Activated T-helper 17 cell treated with anti-CD3 and anti-CD28 coated beads, Interleukin-2, amount 50 U/mL, for 72 hours (primary cell): ENCODE measurements around the gene STRIP1. TPM values are rescaled to one million over a fixed set of nuclear protein-coding genes. Genes with fewer than 3 reads are reported as not detected.

Experiments
- ATAC-seq: fragments of 150-1000 bp; cut with Tn5 transposase; replicated peaks from 2 replicates; pipeline ENCODE4 v1.10.0; 2021; ENCODE audit warnings: mild to moderate bottlenecking, moderate library complexity
- H3K27ac Mint-ChIP-seq: one replicate; pipeline ENCODE4 v1.8.0; 2022; ENCODE audit warnings: mixed read lengths
- H3K27me3 Mint-ChIP-seq: one replicate; pipeline ENCODE4 v1.8.0; 2022; ENCODE audit warnings: mixed read lengths
- H3K36me3 Mint-ChIP-seq: one replicate; pipeline ENCODE4 v1.8.0; 2022; ENCODE audit warnings: low read depth, mild to moderate bottlenecking, mixed read lengths
- H3K4me1 Mint-ChIP-seq: one replicate; pipeline ENCODE4 v1.8.0; 2022; ENCODE audit warnings: mixed read lengths
- H3K4me3 Mint-ChIP-seq: one replicate; pipeline ENCODE4 v1.8.0; 2022; ENCODE audit warnings: mild to moderate bottlenecking, mixed read lengths
- H3K9me3 Mint-ChIP-seq: one replicate; pipeline ENCODE4 v1.8.0; 2022; ENCODE audit warnings: mixed read lengths
- total RNA-seq, 2 donors: library from RNA; stranded (reverse); gene quantifications; one replicate each; pipeline ENCODE4 v1.2.3, GENCODE V29; 2022

The STRIP1 gene
- total RNA-seq, 2 donors from 2014 or later = 21.4 to 31.1 TPM

GRCh38 chr1:110002695-110003094 lies 31.7 kb upstream of the STRIP1 start:
- Mint-ChIP-seq H3K27me3 (no peaks in the 10 kb centered on the region), H3K36me3 (no peaks in the 10 kb centered on the region), H3K4me3 (peak overlapping the region; percentile 55), H3K4me1 (peaks cover 17% of the 10 kb centered on the region), H3K9me3 (no peaks in the 10 kb centered on the region), H3K27ac (peak overlapping the region; percentile 65)
- no peak for ATAC-seq

DNA sequence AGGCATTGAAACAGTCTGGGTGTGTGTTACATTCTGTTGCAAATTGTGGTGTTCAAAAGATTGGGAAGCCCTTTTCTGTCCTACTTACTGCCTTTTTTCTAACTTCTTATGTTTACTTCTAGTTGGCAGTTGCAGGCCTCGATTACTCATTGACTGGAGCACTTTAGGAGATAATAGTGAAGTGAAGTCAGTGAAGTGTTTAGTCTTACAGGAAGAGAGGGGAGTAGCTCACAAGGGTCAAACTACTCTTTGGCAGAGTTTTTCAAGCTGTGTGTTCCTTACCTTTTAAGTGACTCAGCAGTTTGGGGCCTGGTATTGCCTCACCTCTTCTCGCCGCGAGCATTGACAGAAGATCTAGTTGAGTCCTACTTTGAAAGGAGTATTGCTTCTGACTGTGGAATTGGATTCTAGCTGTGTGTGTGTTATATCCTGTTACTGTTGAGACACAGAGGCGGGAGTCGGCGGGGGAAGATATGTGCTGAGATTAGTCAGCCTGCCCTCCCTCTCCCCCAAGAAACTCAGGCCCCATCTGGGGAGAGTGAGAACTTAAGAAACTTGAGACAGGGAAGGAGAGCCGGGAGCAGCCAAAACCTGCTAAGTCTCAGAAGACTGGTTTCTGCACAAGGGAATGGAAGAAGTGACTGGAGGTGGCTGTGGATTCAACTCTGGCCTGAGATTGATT lies 30.5 kb upstream of the STRIP1 start:
- Mint-ChIP-seq H3K4me3 (peak overlapping the region; percentile 55), H3K27ac (peak overlapping the region; percentile 65), H3K4me1 (peaks cover 17% of the 10 kb centered on the region), H3K9me3 (no peaks in the 10 kb centered on the region), H3K27me3 (no peaks in the 10 kb centered on the region), H3K36me3 (peaks cover 6% of the 10 kb centered on the region)
- peak; percentile 93 for ATAC-seq

DNA sequence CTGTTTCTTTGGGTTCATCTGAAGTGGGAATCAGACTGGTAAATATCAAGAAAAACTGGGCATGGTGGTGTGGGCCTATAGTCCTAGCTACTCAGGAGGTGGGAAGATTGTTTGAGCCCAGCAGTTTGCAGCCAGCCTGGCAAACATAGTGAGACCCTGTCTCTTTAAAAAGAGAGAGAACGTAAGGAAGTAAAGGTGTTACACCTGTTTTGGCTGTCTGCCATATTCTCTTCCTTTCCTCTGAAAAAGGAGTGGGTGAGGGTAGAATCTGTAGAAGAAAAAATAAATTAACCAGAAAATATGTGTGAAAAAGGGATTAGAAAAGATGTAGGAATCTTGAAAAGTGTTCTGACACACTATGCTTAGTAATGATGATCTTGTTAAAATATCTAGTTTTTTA lies 29.8 kb upstream of the STRIP1 start:
- H3K4me1 Mint-ChIP-seq = peaks cover 17% of the 10 kb centered on the region
- no peak for ATAC-seq
- no peaks in the 10 kb centered on the region for H3K27me3 Mint-ChIP-seq
- H3K36me3 Mint-ChIP-seq = peaks cover 13% of the 10 kb centered on the region
- no peaks in the 10 kb centered on the region for H3K9me3 Mint-ChIP-seq
- H3K27ac Mint-ChIP-seq = peak overlapping the region; percentile 65
- peak overlapping the region; percentile 55 for H3K4me3 Mint-ChIP-seq

DNA sequence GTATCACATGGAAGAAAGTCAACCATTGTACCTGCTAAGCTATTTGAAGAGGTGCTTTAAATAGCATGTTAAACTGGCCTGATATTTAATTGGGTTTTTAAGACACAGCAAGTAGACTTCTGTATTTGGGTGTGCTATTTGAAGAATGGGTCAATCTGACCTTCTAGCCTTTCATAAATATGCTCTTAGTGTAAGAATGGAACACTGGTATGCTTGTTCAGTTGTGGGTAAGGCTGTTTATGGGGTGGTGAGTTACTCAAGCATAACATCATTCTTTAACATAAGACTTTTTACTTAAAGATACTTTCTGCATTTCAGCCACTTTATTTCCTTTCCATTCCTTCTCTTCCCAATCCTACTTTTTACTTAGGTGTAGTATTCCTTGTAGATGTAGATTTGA lies 28.5 kb upstream of the STRIP1 start:
- H3K27ac Mint-ChIP-seq = no peak overlapping the region

DNA sequence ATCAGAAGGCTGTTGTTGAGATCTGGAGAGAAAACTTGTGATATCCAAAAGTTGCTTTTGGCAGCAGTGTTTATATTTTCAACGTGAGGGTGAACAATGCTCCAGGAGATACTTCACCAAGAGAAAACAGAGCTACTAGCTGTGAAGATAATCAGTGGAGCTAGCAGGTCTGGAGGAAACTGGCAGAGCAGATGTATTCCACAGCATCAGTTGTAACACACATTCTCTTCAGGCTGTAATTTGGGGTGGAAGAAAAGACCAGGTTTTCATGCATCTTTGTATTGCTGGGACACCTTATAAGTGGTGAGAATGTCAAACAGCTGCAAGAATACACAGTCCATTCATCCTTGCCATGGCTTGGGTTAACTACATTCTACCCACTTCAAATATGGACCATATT lies 27.9 kb upstream of the STRIP1 start:
- ATAC-seq = no peak
- H3K4me3 Mint-ChIP-seq = no peak overlapping the region
- H3K27ac Mint-ChIP-seq = no peak overlapping the region
- H3K36me3 Mint-ChIP-seq = peaks cover 32% of the 10 kb centered on the region
- peaks cover 17% of the 10 kb centered on the region for H3K4me1 Mint-ChIP-seq
- no peaks in the 10 kb centered on the region for H3K27me3 Mint-ChIP-seq
- no peaks in the 10 kb centered on the region for H3K9me3 Mint-ChIP-seq

More for the DNA sequence above, 28.5 kb upstream of the STRIP1 start:
- Mint-ChIP-seq H3K36me3 (peaks cover 27% of the 10 kb centered on the region), H3K4me1 (peaks cover 17% of the 10 kb centered on the region), H3K4me3 (no peak overlapping the region), H3K9me3 (no peaks in the 10 kb centered on the region), H3K27me3 (no peaks in the 10 kb centered on the region)
- no peak for ATAC-seq

DNA sequence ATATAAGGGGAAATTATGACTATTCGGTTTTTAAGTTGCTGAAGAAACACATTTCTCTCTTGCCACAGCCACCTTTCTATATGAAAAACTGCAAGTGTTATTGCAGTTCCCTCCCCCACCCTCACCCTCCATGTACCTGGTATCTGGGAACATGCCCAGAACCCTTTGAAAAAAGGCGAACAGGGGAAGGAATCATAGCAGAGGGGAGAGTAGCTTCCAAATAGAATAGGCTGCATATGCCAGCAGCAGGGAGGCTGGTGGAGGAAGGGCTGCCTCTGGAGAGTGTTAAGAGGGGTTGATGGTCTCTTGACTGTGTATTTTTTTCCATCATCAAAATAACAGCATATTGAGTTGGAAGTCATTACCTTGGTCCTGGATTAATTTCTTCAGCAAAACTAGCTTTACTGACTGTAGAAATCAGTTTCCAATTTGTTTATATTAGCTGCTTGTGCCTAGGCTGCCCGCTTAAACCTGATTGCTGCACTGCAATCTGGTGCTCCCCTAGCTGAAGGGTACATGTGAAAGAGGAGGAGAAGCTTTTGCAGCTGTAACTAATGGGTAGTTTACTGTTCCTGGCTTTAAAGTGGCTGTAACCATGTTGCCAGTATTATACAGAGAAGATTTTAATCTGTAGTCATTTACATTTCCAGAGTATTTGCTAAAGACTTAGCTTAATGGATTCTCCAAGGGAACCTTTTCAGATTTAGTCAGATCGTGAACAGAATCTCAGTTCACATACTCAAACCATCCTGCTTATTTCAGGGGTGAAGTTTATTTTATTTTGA lies 27.2 kb upstream of the STRIP1 start:
- Mint-ChIP-seq H3K4me3 (no peak overlapping the region), H3K36me3 (peaks cover 40% of the 10 kb centered on the region), H3K27ac (no peak overlapping the region), H3K27me3 (no peaks in the 10 kb centered on the region), H3K9me3 (no peaks in the 10 kb centered on the region), H3K4me1 (peaks cover 17% of the 10 kb centered on the region)
- ATAC-seq = no peak

GRCh38 chr1:110008971-110009565 lies 25.4 kb upstream of the STRIP1 start:
- H3K9me3 Mint-ChIP-seq = no peaks in the 10 kb centered on the region
- H3K4me1 Mint-ChIP-seq = peaks cover 5% of the 10 kb centered on the region
- H3K27me3 Mint-ChIP-seq = no peaks in the 10 kb centered on the region
- H3K27ac Mint-ChIP-seq = no peak overlapping the region
- H3K4me3 Mint-ChIP-seq = no peak overlapping the region
- ATAC-seq = no peak
- peaks cover 54% of the 10 kb centered on the region for H3K36me3 Mint-ChIP-seq

DNA sequence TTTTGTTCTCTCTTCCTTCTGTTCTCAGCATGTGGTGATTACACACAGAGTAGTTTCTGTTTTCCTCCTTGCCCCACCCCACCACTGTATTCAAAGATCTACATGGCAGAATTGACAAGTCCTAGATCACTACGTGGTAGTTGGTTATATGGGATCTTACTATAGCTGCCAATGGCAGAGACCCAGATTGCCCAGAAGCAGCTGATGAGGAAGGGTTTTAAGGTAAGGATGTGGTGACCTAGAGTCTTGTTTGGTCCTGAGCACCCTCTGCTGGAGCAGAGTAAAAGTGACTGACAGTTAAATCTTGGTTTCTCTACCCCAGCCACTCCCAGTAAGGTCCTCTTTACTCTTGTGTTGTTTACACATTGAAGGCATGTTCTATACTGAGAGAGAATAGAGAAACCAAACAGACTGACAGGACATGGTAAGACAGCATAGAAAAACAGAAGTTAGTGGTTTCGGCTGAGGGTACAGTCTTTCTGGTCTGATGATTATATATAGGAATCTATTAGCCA lies 22.8 kb upstream of the STRIP1 start:
- H3K27me3 Mint-ChIP-seq = no peaks in the 10 kb centered on the region
- H3K9me3 Mint-ChIP-seq = no peaks in the 10 kb centered on the region
- H3K27ac Mint-ChIP-seq = peak overlapping the region; percentile 33
- no peaks in the 10 kb centered on the region for H3K4me1 Mint-ChIP-seq
- H3K4me3 Mint-ChIP-seq = no peak overlapping the region
- ATAC-seq = peak; percentile 71
- peaks cover 79% of the 10 kb centered on the region for H3K36me3 Mint-ChIP-seq

- Mint-ChIP-seq H3K27ac (no peak overlapping the region), H3K9me3 (no peaks in the 10 kb centered on the region), H3K4me1 (no peaks in the 10 kb centered on the region), H3K4me3 (no peak overlapping the region), H3K27me3 (no peaks in the 10 kb centered on the region), H3K36me3 (peaks cover 86% of the 10 kb centered on the region)
- ATAC-seq = no peak
Measured at GRCh38 chr1:110012100-110012780, 22.2 kb upstream of the STRIP1 start.

DNA sequence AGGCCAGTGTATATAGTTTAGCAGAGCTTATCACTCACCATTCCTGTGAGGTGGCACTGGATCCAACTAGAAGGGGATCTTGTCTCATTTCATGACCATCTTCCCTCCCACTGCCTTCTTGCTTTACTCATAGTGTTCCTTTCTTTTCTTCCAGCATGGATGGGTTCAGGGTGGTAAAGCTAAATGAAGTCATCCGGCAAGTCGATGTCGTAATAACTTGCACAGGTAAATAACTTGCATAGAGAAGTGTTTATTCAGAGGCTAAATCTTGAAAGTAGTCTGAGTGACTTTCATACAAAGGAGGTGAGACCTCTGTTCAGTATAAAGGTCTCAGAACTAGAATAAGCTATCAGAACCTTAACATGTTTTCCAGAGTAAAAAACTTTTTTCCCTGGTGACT lies 16.6 kb upstream of the STRIP1 start:
- H3K4me1 Mint-ChIP-seq = no peaks in the 10 kb centered on the region
- H3K27me3 Mint-ChIP-seq = no peaks in the 10 kb centered on the region
- H3K27ac Mint-ChIP-seq = no peak overlapping the region
- no peak for ATAC-seq
- H3K9me3 Mint-ChIP-seq = no peaks in the 10 kb centered on the region
- no peak overlapping the region for H3K4me3 Mint-ChIP-seq
- peaks cover 96% of the 10 kb centered on the region for H3K36me3 Mint-ChIP-seq

DNA sequence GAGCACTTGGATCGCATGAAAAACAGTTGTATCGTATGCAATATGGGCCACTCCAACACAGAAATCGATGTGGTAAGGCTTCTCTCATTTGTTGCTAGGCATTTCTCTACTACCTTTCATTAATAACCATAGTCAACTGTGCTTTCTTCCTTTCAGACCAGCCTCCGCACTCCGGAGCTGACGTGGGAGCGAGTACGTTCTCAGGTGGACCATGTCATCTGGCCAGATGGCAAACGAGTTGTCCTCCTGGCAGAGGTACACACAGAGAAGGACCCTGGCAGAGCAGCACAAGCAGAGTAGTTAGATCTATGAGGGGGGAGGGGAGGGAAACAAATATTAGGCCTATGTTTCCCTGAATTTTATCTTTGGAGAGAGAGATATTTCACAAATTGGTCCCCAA lies 16.0 kb upstream of the STRIP1 start:
- no peak overlapping the region for H3K4me3 Mint-ChIP-seq
- no peaks in the 10 kb centered on the region for H3K9me3 Mint-ChIP-seq
- no peak for ATAC-seq
- H3K27ac Mint-ChIP-seq = no peak overlapping the region
- no peaks in the 10 kb centered on the region for H3K27me3 Mint-ChIP-seq
- H3K36me3 Mint-ChIP-seq = peaks cover 97% of the 10 kb centered on the region
- H3K4me1 Mint-ChIP-seq = no peaks in the 10 kb centered on the region

DNA sequence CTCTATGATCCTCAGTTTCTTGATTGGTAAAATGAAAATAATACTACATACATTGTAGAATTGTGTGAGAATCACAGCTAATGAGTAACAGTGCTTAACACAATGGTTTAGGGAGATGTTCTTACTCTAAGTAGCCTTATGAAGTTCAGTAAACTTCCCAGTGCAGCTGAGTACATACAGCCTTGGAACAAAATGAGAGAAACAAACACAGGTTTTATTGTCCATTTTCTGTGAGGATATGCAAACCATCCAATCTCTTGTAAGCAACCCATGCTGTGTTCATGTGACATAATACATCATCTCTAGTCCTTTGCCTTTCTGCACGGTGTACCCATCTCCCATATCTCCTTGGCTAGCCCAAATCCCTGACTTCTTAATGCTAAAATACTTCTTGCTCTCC lies 14.7 kb upstream of the STRIP1 start:
- H3K9me3 Mint-ChIP-seq = no peaks in the 10 kb centered on the region
- ATAC-seq = no peak
- H3K36me3 Mint-ChIP-seq = peaks cover 100% of the 10 kb centered on the region
- H3K4me3 Mint-ChIP-seq = no peak overlapping the region
- H3K27me3 Mint-ChIP-seq = no peaks in the 10 kb centered on the region
- no peaks in the 10 kb centered on the region for H3K4me1 Mint-ChIP-seq
- H3K27ac Mint-ChIP-seq = no peak overlapping the region

DNA sequence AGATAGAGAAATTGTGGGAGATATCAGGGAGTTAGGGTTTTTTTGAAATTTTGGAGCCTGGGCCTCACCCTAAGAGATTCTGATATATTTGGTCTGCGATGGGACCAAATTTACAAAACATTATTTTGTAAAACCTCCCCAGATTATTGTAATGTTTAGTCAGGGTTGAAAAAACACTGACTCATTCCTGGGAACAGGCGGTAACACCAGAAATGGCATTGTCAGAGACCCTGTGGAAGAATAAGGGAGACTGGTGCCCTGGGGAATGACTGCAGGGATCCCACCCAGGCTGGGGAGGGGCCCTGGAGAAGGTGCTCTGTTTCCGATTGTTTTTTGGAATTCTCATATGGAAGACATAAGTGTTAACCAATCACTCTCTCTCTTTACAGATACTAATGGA lies 13.1 kb upstream of the STRIP1 start:
- Mint-ChIP-seq H3K36me3 (peaks cover 89% of the 10 kb centered on the region), H3K4me3 (no peak overlapping the region), H3K27me3 (no peaks in the 10 kb centered on the region), H3K9me3 (no peaks in the 10 kb centered on the region), H3K4me1 (no peaks in the 10 kb centered on the region), H3K27ac (no peak overlapping the region)
- no peak for ATAC-seq

- Mint-ChIP-seq H3K27ac (no peak overlapping the region), H3K36me3 (peaks cover 56% of the 10 kb centered on the region), H3K9me3 (no peaks in the 10 kb centered on the region), H3K27me3 (no peaks in the 10 kb centered on the region), H3K4me3 (no peak overlapping the region), H3K4me1 (no peaks in the 10 kb centered on the region)
- ATAC-seq = no peak
Measured at GRCh38 chr1:110024613-110025012, 9.8 kb upstream of the STRIP1 start.
